ENCODE results near the gene EML3.
"Not testable (repeated sequence)": the region's sequence is repeated elsewhere in the genome, so short reads cannot be mapped to it uniquely, and the experiment has no call there.

EML3 gene

GRCh38 chr11:62559626-62560025, 52.9 kb downstream of the EML3 start:
- Histone ChIP-seq H3K36me3 (ENCODE audit: insufficient read depth, low read length) (peaks cover 21% of the 10 kb centered on the region), H3K4me1 (ENCODE audit: insufficient read depth, low read length) (peaks cover 41% of the 10 kb centered on the region)
- H3K9ac ChIP-seq (ENCODE audit: low read depth, low read length), result not testable (repeated sequence)

GRCh38 chr11:62559204-62559603, 53.4 kb downstream of the EML3 start:
- Histone ChIP-seq H3K36me3 (ENCODE audit: insufficient read depth, low read length) (peaks cover 21% of the 10 kb centered on the region), H3K4me1 (ENCODE audit: insufficient read depth, low read length) (peaks cover 45% of the 10 kb centered on the region), H3K9me3 (ENCODE audit: control insufficient read depth, insufficient read depth, low read length) (no peaks in the 10 kb centered on the region), H3K9ac (ENCODE audit: low read depth, low read length) (no peak overlapping the region)

More at GRCh38 chr11:62559626-62560025, 52.9 kb downstream of the EML3 start:
- not testable (repeated sequence) for H3K9me3 ChIP-seq (ENCODE audit: control insufficient read depth, insufficient read depth, low read length)

- peaks cover 21% of the 10 kb centered on the region for H3K36me3 ChIP-seq (ENCODE audit: insufficient read depth, low read length)
- H3K9me3 ChIP-seq (ENCODE audit: control insufficient read depth, insufficient read depth, low read length), result no peaks in the 10 kb centered on the region
- no peak overlapping the region for H3K9ac ChIP-seq (ENCODE audit: low read depth, low read length)
- peaks cover 51% of the 10 kb centered on the region for H3K4me1 ChIP-seq (ENCODE audit: insufficient read depth, low read length)
These were observed 53.9 kb downstream of the EML3 start for GRCh38 chr11:62558669-62559068.

GRCh38 chr11:62556875-62557631, 55.5 kb downstream of the EML3 start:
- Histone ChIP-seq H3K9me3 (ENCODE audit: control insufficient read depth, insufficient read depth, low read length) (no peaks in the 10 kb centered on the region), H3K4me1 (ENCODE audit: insufficient read depth, low read length) (peaks cover 62% of the 10 kb centered on the region), H3K9ac (ENCODE audit: low read depth, low read length) (no peak overlapping the region), H3K36me3 (ENCODE audit: insufficient read depth, low read length) (peaks cover 21% of the 10 kb centered on the region)

GRCh38 chr11:62556108-62556874, 56.3 kb downstream of the EML3 start:
- H3K4me1 ChIP-seq (ENCODE audit: insufficient read depth, low read length), result peaks cover 65% of the 10 kb centered on the region
- H3K36me3 ChIP-seq (ENCODE audit: insufficient read depth, low read length), result peaks cover 21% of the 10 kb centered on the region
- H3K9ac ChIP-seq (ENCODE audit: low read depth, low read length), result no peak overlapping the region
- H3K9me3 ChIP-seq (ENCODE audit: control insufficient read depth, insufficient read depth, low read length), result no peaks in the 10 kb centered on the region

GRCh38 chr11:62555464-62556107, 57.0 kb downstream of the EML3 start:
- Histone ChIP-seq H3K9ac (ENCODE audit: low read depth, low read length) (no peak overlapping the region), H3K9me3 (ENCODE audit: control insufficient read depth, insufficient read depth, low read length) (no peaks in the 10 kb centered on the region), H3K36me3 (ENCODE audit: insufficient read depth, low read length) (peaks cover 21% of the 10 kb centered on the region), H3K4me1 (ENCODE audit: insufficient read depth, low read length) (peaks cover 58% of the 10 kb centered on the region)

GRCh38 chr11:62554387-62555167, 58.0 kb downstream of the EML3 start:
- H3K9me3 ChIP-seq (ENCODE audit: control insufficient read depth, insufficient read depth, low read length), result no peaks in the 10 kb centered on the region
- H3K4me1 ChIP-seq (ENCODE audit: insufficient read depth, low read length), result peaks cover 50% of the 10 kb centered on the region
- no peak overlapping the region for H3K9ac ChIP-seq (ENCODE audit: low read depth, low read length)
- peaks cover 13% of the 10 kb centered on the region for H3K36me3 ChIP-seq (ENCODE audit: insufficient read depth, low read length)

- peaks cover 6% of the 10 kb centered on the region; the same call in 1 of the 2 replicates for H3K36me3 ChIP-seq (ENCODE audit: insufficient read depth, low read length)
- no peaks in the 10 kb centered on the region for H3K9me3 ChIP-seq (ENCODE audit: control insufficient read depth, insufficient read depth, low read length)
- peaks cover 45% of the 10 kb centered on the region for H3K4me1 ChIP-seq (ENCODE audit: insufficient read depth, low read length)
- H3K9ac ChIP-seq (ENCODE audit: low read depth, low read length), result peak overlapping the region; percentile 33; the same call in 1 of the 2 replicates
These were observed 58.7 kb downstream of the EML3 start for GRCh38 chr11:62553839-62554361.

- peaks cover 45% of the 10 kb centered on the region for H3K4me1 ChIP-seq (ENCODE audit: insufficient read depth, low read length)
- peak overlapping the region; percentile 33 for H3K9ac ChIP-seq (ENCODE audit: low read depth, low read length)
- no peaks in the 10 kb centered on the region for H3K9me3 ChIP-seq (ENCODE audit: control insufficient read depth, insufficient read depth, low read length)
- H3K36me3 ChIP-seq (ENCODE audit: insufficient read depth, low read length), result peaks cover 2% of the 10 kb centered on the region; the same call in 1 of the 2 replicates
These were observed 59.3 kb downstream of the EML3 start for GRCh38 chr11:62553080-62553838.

GRCh38 chr11:62552485-62553079, 60.0 kb downstream of the EML3 start:
- H3K4me1 ChIP-seq (ENCODE audit: insufficient read depth, low read length), result peaks cover 49% of the 10 kb centered on the region
- no peaks in the 10 kb centered on the region for H3K36me3 ChIP-seq (ENCODE audit: insufficient read depth, low read length)
- peak overlapping the region; percentile 33; the same call in 1 of the 2 replicates for H3K9ac ChIP-seq (ENCODE audit: low read depth, low read length)
- H3K9me3 ChIP-seq (ENCODE audit: control insufficient read depth, insufficient read depth, low read length), result no peaks in the 10 kb centered on the region
